ENCODE measurements around the gene BRD4.
"Not testable (repeated sequence)": the region's sequence is repeated elsewhere in the genome, so short reads cannot be mapped to it uniquely, and the experiment has no call there.

The BRD4 gene

DNA sequence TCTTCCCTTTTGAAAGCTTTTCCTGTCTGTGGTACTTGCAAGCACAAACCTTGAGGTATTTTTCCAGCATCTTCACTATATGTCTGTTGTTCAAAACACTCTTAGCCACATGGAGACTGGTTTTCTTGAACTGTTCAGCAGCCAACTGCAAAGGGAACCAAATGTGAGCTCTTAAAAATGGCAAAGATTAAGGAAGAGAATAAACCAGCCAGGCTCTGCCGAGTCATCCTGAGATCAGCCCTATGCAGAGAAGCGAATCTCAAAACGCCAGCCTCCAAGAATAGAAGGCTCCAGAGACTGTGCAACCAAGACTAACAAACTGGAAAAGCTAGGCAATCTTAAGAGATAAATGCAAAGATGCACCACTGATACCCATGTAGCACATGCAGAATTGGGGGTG lies 26.6 kb upstream of the BRD4 start:
- DNase-seq = no peak

DNA sequence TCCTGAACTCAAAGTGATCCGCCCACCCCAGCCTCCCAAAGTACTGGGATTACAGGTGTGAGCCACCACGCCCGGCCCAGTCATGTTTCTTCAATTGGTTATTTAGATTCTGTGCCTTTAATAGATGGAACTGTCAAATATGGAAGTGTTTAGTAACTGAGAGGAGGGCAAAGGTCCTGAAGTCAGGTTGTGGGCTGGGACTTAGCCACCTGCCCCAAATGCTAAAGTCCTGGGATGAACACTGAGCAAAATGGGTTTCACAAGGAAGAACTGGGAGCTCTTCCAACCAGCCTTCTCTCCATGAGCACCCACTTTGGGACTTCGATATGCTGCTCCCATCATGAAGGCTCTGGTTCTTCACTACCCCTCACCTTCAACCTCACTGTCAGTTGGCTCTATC lies 25.6 kb upstream of the BRD4 start:
- no peak for DNase-seq

DNA sequence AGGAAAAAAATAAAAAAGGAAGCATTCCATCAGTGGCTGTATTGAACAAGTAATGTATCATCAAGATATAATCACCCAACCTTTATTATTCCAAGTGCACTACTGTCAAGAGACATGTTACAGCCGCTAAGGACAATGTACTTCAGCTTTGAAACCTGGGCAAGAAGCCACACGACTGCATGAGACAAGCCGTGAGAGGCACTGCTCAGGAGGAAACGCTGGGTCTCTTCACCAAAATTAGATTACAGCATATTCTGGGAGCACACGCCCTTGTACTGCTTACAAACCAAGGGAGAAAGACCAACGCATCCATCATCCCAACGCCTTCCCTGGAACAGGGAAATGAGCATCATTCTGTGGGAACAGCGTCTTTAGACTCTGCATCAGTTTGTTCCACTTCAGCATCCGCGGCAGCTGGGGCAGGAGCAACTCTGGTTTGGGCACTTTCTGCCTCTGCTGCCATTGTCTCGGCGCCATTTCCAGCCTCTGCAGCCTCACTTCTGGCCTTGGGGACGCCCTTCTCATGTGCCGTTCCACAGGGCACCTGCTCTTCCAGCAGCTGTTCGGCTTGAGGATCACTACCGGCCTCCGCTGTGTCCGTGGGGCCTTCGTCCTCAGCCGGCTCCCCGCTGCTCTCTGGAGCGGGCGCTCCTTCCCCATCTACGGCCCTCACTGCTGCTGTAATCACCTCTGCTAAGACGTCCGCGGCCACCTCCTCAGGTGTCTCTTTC lies 22.4 kb upstream of the BRD4 start:
- no peak for DNase-seq

DNA sequence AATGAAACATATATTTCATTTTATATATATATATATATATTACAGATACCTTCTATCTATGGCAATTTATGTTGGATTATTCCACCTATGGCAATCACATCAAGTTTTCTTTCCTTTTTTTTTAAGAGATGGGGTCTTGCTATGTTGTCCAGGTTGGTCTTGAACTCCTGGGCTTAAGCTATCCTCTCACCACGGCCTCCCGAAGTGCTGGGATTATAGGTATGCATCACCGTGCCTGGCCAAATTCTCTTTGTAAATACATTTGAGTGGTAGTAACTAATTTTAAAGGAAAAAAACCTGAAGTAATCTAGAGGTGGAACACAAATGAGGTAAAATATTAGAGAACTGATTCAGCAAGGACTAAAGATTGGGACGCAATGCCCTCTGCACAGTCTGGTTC lies 21.6 kb upstream of the BRD4 start:
- DNase-seq = no peak

DNA sequence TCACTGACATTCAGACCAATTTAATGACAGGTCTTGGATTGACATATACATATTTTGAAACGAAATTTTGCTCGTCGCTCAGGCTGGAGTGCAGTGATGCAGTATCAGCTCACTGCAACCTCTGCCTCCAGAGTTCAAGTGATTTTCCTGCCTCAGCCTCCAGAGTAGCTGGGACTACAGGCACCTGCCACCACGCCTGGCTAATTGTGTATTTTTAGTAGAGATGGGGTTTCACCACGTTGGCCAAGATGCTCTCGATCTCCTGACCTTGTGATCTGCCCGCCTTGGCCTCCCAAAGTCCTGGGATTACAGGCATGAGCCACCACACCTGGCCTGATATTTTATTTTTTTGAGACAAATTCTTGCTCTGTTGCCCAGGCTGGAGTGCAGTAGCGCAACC lies 20.2 kb upstream of the BRD4 start:
- DNase-seq = not testable (repeated sequence)

DNA sequence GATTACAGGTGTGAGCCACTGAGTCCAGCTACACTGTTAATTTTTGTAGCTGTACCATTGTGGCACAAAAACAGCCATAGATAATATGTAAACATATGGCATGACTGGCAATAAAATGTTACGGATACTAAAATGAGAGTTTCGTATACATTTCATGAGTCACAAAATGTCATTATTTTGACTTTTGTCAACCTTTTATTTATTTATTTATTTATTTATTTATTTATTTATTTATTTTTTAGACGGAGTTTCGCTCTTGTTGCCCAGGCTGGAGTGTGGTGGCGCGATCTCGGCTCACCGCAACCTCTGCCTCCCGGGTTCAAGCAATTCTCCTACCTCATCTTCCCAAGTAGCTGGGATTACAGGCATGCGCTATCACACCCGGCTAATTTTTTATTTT lies 9.0 kb upstream of the BRD4 start:
- not testable (repeated sequence) for DNase-seq

DNA sequence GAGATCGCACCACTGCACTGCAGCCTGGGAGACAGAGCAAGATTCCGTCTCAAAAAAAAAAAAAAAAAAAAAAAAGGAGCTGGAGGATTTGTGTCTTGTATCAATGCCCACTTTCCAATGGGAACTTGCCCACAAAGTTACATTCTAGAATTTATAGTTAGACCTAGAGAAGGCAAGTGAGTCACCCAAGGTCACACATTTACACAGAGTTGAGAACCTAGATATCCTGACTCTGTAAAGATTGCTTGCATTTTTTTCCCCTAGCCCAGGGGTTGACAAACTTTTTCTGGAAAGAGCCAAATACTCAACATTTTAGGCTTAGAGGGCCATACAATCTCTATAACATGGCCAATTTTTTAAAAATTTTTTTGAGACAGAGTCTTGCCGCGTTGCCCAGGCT lies 7.7 kb upstream of the BRD4 start:
- no peak for DNase-seq

DNA sequence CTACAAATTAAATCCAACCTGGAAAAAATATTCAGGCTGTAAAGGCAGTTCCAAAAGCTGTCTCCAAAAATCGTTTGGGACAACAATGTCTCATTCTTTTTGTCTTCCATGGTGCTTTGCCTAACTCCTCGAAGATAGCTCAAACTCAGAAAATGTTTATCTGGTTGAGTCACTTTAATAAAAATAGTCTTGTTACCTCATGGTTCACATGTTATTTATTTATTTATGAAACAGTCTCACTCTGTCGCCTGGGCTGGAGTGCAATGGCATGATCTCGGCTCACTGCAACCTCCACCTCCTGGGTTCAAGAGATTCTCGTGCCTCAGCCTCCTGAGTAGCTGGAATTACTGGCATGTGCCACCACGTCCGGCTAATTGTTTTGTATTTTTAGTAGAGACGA lies 4.9 kb upstream of the BRD4 start:
- DNase-seq = no peak

DNA sequence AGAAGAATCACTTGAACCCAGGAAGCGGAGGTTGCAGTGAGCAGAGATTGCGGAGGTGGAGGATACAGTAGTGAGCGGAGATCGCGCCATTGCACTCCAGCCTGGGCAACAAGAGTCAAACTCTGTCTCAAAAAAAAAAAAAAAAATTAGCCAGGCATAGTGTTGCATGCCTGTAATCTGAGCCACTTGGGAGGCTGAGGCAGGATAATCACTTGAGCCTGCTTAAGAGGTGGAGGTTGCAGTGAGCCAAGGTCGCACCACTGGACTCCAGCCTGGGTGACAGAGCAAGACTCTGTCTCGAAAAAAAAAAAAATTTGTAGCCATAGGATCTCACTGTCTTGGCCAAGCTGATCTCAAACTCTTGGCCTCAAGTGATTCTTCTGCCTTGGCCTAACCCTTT lies 3.7 kb upstream of the BRD4 start:
- not testable (repeated sequence) for DNase-seq

DNA sequence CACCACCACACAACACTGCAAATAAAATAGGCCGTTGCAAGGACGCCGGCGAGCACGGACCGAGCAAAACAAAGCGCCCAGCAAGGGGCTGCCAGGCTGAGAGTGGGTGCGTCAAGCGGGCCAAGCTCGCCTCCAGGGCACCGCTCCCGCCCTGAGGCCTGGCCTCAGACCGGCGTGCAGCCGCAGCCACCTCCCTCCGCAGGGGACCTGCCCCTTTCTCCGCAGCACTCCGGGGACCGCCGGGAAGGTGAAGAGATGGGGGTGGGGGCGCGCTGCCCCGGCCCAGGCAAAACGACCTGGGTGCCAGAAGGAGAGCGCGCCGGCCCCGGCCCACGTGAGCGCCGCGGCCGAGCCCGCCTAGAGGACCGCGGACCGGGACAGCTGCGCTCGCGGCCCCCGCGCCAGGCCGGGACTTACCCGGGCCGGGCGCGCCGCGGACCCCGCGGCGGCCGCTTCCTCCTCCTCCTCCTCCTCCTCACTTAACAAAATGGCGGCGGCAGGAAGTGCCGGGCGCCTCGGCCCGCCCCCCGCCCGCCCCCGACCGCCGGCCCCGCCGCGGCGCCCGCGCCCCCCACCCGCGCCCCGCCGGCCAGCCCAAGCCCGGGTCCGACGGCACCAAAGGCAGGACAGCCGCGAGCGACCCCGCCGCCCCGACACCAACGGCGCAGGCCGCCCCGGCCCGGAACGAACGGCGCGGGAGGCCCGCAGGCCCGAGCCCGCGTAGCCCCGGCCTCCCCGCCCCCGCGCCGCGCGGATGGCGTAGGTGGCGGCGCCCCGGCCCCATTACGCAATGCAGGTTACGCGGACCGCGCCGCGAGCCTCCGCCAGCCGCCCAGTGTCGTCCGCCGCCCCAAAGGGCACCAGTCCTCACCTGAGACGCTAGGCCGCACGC lies 674 bp downstream of the BRD4 start:
- peak; percentile 68 for DNase-seq

DNA sequence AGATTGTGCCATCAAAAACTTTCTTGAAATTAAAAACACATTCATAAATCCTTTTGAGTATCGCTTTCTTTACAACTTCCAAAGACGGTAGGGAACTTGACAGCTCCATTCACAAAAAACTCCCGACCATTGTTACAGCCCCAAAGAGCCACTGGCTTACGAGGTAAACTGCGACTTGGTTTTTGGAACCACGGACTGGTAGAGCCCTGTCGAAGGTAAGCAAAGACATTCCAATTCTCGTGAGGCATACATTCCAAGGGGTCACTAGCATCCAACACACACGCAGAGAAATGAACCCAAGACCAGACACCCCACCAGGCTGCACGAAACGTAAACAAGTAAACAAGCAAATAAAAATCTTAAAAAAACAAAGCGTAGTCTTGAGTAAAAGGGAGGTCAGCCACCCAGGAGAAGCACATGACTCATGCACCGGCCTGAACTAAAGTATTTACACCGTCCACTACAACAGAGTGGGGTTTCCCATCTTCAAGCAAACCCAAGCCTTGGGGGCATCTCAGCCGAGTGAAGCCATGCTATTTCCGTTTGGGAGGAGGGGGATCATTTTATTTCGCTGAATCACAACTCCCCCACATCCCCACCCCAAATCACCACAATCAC lies 1.4 kb downstream of the BRD4 start:
- DNase-seq = peak; percentile 74

DNA sequence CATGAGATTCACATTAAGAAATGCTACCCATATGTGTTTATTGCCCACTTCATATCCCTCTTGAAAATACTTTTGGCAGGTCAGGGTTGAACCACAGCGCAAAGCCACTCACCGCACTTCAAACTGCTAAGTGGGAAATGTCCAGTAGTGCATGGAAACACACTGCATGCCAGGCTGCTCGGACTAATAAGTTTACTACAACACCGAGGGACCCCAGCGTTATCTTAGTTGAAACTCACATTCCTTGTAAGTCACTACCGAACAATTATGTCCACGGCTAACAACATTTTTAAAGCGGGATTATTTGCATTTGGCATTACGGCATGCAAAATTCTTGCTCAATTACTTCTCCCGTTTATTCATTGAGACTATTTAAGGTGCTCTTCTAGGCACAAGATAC lies 4.0 kb downstream of the BRD4 start:
- no peak for DNase-seq

DNA sequence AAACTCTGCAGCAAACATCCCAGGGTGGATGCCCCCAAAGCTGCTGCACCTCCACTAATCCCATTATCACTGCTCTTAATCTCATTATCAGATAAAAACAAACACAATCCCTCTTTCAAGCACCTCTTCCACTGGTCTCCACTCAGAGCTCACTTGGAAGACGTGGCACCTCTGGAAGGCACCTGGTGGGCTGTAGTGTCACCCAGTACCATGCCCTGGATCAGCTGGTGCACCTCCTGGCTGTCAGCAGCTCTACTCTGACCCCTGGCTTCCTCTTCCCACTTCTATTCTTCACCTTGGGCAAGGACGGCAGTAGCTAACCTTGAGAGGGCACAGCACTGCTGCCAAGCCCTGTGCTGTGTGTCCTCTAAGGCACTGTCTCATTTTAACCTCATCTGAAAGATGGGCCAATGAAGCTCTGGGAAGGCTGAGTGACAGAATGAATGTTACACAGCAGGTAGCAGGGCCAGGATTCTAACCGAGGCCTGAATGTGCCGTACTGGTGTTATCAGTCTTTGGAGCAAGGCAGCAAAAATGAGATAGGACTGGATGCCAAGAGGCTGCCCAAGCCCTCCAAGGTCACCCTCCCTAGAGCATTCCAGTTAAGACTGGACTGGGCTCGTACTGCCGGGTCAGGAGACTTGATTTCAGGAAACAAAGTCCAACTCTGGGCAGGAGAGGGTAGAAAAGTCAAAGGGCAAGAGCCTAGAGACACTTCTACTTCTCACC lies 7.4 kb downstream of the BRD4 start:
- no peak for DNase-seq

DNA sequence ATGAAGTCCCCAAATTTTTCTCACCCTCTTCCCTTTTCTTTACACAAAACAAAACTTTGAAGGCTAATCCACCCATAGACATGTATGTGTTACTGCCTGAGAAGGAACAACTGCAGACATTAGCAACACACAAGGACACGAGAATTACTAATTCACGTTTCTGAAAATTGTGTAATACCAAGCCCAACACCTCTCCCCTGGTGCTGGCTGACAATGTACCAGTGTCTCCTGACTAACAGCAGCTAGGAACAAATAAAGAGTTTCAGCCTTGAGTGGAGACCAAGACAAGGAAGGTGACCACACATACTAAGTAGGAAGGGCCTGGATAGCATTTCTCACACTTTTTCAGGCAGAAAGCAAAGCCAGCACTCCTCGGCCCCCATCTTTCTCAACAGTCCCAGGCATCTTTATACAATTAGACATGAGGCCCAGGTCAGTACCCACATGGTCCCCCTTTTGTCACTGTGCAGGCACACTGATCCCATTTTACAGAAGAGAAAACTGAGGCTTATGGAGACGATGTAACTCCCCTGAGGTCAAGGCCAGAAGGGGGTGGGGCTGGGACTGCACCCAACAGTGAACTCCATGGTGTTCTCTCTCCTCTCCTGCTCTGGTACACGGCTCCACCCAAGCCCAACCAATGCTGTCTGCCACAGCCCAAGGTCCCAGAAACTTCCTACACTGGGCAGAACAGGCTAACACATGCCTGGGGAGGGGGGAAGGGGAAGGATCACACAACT lies 8.7 kb downstream of the BRD4 start:
- no peak for DNase-seq

DNA sequence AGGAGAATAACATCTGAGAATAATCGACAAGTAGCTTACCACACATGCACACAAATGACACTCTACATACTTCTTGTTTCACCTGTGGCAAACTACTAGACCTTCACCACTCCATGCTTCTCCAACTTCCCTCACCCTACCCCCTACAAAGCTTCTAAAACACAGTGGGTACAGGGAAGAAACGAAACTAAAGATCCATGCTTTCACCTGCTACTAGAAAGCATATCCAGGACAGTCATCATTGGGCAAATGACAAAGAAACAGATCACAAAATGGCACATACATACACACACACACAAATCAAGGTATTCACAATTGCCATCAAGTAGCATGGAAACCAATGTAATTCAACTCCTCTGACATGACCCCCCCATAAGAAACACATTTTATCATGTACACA lies 10.6 kb downstream of the BRD4 start:
- DNase-seq = no peak

DNA sequence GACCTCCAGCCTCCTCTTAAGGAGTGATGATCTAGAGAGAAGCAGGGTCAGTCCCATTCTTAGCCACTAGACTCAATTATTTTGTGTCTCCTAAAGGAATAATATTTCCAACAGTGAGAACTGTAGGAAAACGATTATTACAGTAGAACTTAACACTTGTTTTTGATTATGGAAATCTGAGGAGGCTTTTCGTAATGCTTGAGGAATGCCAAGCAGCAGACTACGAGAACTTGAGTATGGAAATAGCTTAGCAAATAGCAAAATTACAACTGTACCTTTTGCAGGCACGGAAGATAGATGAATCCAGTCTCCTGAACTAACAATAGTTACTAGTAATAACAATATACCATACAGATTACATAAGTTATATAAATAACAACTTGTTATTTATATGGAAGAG lies 12.2 kb downstream of the BRD4 start:
- no peak for DNase-seq

DNA sequence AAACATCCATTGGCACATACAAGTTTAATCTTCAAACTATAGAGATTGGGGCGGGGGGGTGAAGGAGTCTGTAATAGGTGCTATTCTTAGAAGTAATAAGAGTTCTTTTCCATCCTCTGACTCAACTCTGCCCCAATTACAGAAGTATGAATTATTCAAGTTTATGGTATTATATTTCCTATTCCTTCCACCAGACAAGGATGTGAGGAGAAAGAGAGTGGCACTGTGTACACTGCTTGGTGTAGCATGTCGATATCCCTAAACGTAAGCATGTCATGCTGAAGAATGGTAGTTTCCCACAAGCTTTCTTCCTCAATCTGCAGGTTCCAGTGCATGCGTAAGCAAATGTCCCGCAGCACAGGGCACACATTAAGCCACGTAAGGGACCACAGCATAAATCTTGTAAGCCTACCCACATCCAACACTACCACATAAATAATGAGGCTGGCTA lies 14.1 kb downstream of the BRD4 start:
- no peak for DNase-seq

DNA sequence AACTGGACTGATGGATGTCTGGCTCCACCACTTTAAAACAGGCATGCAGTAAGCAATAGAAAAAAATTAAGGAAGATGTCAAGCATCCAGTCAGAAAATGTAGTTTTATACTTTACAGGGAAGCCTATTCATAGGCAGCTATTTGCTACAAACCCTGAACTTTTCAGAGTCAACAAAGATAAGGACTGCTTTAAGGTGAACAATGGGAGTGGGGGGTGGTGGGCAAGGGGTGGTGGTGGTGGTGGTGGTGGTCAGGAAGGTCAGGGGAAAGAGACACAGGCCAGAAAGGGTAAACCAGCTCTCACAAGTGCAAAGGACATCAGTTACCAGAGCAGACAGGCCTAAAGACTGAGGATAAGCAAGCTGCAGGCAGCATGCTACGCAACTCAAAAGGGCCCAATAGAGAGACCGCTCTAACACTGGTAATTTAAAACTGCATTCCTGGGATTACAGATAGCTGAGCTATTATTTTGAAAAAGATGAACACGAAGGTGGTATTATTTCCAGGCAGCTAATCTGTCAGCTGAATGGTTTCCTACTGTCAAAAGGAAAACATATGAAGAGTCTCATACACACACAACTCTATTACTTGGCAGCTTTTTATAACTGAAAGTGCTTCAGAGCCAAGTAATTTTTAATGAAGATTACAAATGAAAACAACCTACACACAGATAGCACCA lies 14.8 kb downstream of the BRD4 start:
- DNase-seq = no peak

DNA sequence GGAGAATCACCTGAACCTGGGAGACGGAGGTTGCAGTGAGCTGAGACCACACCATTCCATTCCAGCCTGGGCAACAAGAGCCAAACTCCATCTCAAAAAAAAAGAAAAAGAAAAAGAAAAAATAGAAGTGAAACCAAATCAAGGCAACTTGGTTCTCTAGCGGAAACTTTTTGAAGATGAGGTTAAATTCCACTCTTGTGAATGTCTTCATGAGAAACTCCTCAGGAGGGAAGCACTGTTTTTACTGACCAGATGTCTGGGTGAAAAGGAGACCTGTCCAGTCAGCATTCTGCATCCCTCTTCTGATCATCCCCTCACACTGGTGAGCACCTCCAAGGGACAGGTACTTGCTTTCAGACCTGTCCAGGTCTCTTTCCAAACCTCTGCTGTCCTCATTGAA lies 15.8 kb downstream of the BRD4 start:
- DNase-seq = no peak

DNA sequence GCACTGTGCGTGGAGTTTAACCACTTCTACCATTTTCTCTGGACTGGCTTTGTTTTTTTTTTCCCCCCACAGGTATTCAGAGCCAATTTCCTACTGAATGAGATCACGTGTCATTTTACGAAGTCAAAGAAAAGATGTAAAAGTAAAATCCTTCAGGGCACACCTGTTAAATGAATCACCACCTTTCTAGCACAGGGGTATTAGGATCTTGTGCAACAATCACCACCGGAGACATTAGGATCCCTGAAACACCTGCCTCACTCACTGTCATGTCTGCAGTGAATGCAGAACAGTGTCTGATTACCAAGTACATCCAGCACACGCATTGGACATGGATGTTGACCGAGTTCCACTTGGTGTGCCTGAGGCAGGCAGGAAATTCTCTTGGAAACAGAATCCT lies 17.2 kb downstream of the BRD4 start:
- no peak for DNase-seq

DNA sequence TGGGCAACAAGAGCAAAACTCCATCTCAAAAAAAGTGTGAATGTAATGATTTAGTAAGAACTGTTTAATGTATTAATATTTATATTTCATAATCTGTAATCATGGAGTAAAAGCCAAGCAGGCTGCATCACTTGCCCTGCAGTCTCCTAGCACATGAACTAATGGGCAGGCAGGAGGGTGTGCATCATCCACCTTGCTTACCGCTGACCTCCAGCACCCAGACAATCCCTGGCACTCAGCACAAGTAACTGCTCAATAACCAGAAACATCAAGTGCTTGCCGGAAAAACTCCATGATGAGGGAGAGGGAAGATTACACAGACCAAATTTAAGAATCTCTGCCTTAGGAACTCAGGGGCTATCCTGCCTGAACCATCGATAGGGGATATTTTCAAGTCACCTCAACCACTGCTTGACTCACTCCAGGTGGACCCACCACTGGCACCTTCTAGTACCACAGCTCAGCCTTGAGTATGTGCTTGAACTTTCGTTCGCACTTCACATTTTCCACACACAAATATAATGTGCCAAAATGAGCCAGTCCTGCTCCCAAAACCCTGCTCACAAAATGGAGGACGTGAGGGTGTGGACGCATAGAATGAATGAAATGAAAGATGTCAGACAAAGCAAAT lies 18.6 kb downstream of the BRD4 start:
- no peak for DNase-seq
